ENCODE data around the gene CNMD. TPM values are rescaled to one million over a fixed set of nuclear protein-coding genes. Genes with fewer than 3 reads are reported as not detected.
"Not testable (repeated sequence)": the region's sequence is repeated elsewhere in the genome, so short reads cannot be mapped to it uniquely, and the experiment has no call there.

Gene CNMD
- total RNA-seq, 2 experiments from 2014 or later, result not detected

- H3K36me3 Mint-ChIP-seq (ENCODE audit: low read depth), result no peaks in the 10 kb centered on the region
- ChIA-PET CTCF (interaction anchor here (0.6 kb wide), 1 partner anchor 10 kb away, joined by 3 read pairs; no protein-coding TSS in a partner anchor), POLR2A (no interaction called here)
- no peaks in the 10 kb centered on the region for H3K4me1 Mint-ChIP-seq (ENCODE audit: low read depth)
- H3K4me3 Mint-ChIP-seq, result no peak overlapping the region
- intact Hi-C loops (cut with micrococcal nuclease), result no loop called here
- ATAC-seq (no peak), DNase-seq (no peak)
- H3K27me3 Mint-ChIP-seq, result peaks cover 3% of the 10 kb centered on the region
- H3K9me3 Mint-ChIP-seq, result no peaks in the 10 kb centered on the region
- TF ChIP-seq CTCF (IDR thresholded peaks at IDR 0.05), result no peak
- H3K27ac Mint-ChIP-seq, result no peak overlapping the region
These were observed 28.3 kb downstream of the CNMD start for GRCh38 chr13:52711286-52711685.

- DNase-seq; H3K9me3 Mint-ChIP-seq; H3K27me3 Mint-ChIP-seq; H3K27ac Mint-ChIP-seq; ATAC-seq; H3K36me3 Mint-ChIP-seq (ENCODE audit: low read depth); H3K4me1 Mint-ChIP-seq (ENCODE audit: low read depth); H3K4me3 Mint-ChIP-seq; CTCF ChIA-PET; intact Hi-C loops (cut with micrococcal nuclease); POLR2A ChIA-PET: not testable (repeated sequence)
These were observed 31.4 kb downstream of the CNMD start for GRCh38 chr13:52708266-52708665.

GRCh38 chr13:52707375-52707774, 32.2 kb downstream of the CNMD start:
- Mint-ChIP-seq H3K9me3 (no peaks in the 10 kb centered on the region), H3K36me3 (ENCODE audit: low read depth) (no peaks in the 10 kb centered on the region), H3K27ac (no peak overlapping the region), H3K4me1 (ENCODE audit: low read depth) (no peaks in the 10 kb centered on the region), H3K4me3 (no peak overlapping the region), H3K27me3 (no peaks in the 10 kb centered on the region)
- DNase-seq, result no peak
- ChIA-PET POLR2A (no interaction called here), CTCF (no interaction called here)
- intact Hi-C loops (cut with micrococcal nuclease), result no loop called here
- no peak for TF ChIP-seq CTCF (IDR thresholded peaks at IDR 0.05)
- ATAC-seq, result no peak

GRCh38 chr13:52706081-52706480, 33.5 kb downstream of the CNMD start:
- intact Hi-C loops (cut with micrococcal nuclease), result no loop called here
- no peaks in the 10 kb centered on the region for H3K36me3 Mint-ChIP-seq (ENCODE audit: low read depth)
- no peak overlapping the region for H3K27ac Mint-ChIP-seq
- POLR2A ChIA-PET, result no interaction called here
- no peak overlapping the region for H3K4me3 Mint-ChIP-seq
- CTCF ChIA-PET, result no interaction called here
- DNase-seq, result no peak
- no peak for TF ChIP-seq CTCF (IDR thresholded peaks at IDR 0.05)
- H3K4me1 Mint-ChIP-seq (ENCODE audit: low read depth), result no peaks in the 10 kb centered on the region
- H3K27me3 Mint-ChIP-seq, result no peaks in the 10 kb centered on the region
- no peaks in the 10 kb centered on the region for H3K9me3 Mint-ChIP-seq
- ATAC-seq, result no peak

GRCh38 chr13:52703482-52703881, 36.1 kb downstream of the CNMD start:
- no peak for ATAC-seq
- TF ChIP-seq CTCF (IDR thresholded peaks at IDR 0.05), result no peak
- no peaks in the 10 kb centered on the region for H3K36me3 Mint-ChIP-seq (ENCODE audit: low read depth)
- intact Hi-C loops (cut with micrococcal nuclease), result no loop called here
- no peaks in the 10 kb centered on the region for H3K4me1 Mint-ChIP-seq (ENCODE audit: low read depth)
- H3K27me3 Mint-ChIP-seq, result no peaks in the 10 kb centered on the region
- no peaks in the 10 kb centered on the region for H3K9me3 Mint-ChIP-seq
- POLR2A ChIA-PET, result no interaction called here
- H3K27ac Mint-ChIP-seq, result no peak overlapping the region
- CTCF ChIA-PET, result interaction anchor here (1.0 to 1.6 kb wide), 3 partner anchors 9 to 264 kb away, joined by 3 to 5 read pairs (median 4); no protein-coding TSS in a partner anchor
- DNase-seq, result no peak
- no peak overlapping the region for H3K4me3 Mint-ChIP-seq
